GM18858 (cell line): ENCODE data around the gene CORO1C.

ENCODE experiments used
- ATAC-seq: cut with Tn5 transposase; IDR thresholded peaks from one replicate; pipeline ENCODE4 v1.9.1; 2021; ENCODE audit not compliant: unreplicated experiment

CORO1C gene

GRCh38 chr12:108653922-108654321 is 77.4 kb downstream of the CORO1C start:
- no peak for ATAC-seq

GRCh38 chr12:108653082-108653516 is 78.2 kb downstream of the CORO1C start:
- ATAC-seq: no peak

GRCh38 chr12:108650083-108650482 is 81.2 kb downstream of the CORO1C start:
- ATAC-seq: no peak

GRCh38 chr12:108649669-108650068 is 81.6 kb downstream of the CORO1C start:
- no peak for ATAC-seq

GRCh38 chr12:108649126-108649525 is 82.2 kb downstream of the CORO1C start:
- no peak for ATAC-seq

- no peak for ATAC-seq
Measured at GRCh38 chr12:108648371-108648770, 82.9 kb downstream of the CORO1C start.

GRCh38 chr12:108647585-108648287 is 83.6 kb downstream of the CORO1C start:
- ATAC-seq: no peak

GRCh38 chr12:108646600-108647579 is 84.4 kb downstream of the CORO1C start:
- no peak for ATAC-seq

GRCh38 chr12:108645686-108646599 is 85.4 kb downstream of the CORO1C start:
- no peak for ATAC-seq

GRCh38 chr12:108644811-108645120 is 86.6 kb downstream of the CORO1C start:
- ATAC-seq: no peak

GRCh38 chr12:108643941-108644810 is 87.1 kb downstream of the CORO1C start:
- ATAC-seq: no peak

- no peak for ATAC-seq
Measured at GRCh38 chr12:108642899-108643654, 88.2 kb downstream of the CORO1C start.

GRCh38 chr12:108642269-108642870 is 88.9 kb downstream of the CORO1C start:
- ATAC-seq: no peak

GRCh38 chr12:108641446-108642268 is 89.7 kb downstream of the CORO1C start:
- ATAC-seq: no peak

GRCh38 chr12:108640802-108641445 is 90.4 kb downstream of the CORO1C start:
- no peak for ATAC-seq

- ATAC-seq: no peak
Measured at GRCh38 chr12:108638997-108639822, 92.1 kb downstream of the CORO1C start.
